Measurements from ENCODE around the gene ABI1.

DNA sequence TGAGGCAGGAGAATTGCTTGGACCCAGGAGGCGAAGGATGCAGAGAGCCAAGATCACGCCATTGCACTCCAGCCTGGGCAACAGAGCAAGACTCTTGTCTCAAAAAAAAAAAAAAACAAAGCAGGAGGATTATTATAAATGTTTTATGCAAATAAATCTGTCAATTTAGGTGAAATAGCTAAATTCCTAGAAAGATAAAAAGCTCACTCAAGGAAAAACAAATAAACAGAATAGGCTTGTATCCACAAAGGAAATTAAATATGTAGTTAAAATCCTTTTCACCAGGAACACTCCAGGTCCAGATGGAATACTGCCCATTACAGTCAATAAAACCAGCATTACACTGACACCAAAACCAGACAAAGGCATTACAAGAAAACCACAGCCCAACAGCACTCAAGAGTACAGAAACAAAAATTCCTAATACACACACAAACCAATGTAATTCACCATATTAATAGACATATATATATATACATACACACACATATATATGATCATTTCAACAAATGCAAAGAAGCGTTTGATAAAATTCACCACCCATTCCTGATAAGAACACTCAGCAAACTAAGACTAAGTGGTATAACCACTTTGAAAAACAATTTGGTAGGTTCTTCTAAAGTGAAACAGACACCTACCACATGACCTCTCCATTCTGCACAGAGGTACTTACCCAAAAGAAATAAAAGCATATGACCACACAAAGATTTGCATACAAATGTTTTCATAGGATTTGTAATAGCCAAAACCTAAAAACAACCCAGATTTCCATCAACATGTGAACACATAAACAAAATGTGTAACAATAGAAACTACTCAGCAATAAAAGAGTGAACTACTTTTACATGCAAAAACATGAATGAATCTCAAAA is 38.8 kb downstream of the ABI1 start:
- TF ChIP-seq, protein P1, sequence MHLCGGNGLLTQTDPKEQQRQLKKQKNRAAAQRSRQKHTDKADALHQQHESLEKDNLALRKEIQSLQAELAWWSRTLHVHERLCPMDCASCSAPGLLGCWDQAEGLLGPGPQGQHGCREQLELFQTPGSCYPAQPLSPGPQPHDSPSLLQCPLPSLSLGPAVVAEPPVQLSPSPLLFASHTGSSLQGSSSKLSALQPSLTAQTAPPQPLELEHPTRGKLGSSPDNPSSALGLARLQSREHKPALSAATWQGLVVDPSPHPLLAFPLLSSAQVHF (CRISPR knock-in tag; IDR thresholded peaks at IDR 0.05): no peak
- TF ChIP-seq CCAR2 (optimal IDR thresholded peaks at IDR 0.05; ENCODE audit: low read depth, low read length) (no peak), MLXIP (CRISPR knock-in tag; IDR thresholded peaks at IDR 0.05; ENCODE audit: borderline replicate concordance) (no peak)
- TF ChIP-seq, protein P2, sequence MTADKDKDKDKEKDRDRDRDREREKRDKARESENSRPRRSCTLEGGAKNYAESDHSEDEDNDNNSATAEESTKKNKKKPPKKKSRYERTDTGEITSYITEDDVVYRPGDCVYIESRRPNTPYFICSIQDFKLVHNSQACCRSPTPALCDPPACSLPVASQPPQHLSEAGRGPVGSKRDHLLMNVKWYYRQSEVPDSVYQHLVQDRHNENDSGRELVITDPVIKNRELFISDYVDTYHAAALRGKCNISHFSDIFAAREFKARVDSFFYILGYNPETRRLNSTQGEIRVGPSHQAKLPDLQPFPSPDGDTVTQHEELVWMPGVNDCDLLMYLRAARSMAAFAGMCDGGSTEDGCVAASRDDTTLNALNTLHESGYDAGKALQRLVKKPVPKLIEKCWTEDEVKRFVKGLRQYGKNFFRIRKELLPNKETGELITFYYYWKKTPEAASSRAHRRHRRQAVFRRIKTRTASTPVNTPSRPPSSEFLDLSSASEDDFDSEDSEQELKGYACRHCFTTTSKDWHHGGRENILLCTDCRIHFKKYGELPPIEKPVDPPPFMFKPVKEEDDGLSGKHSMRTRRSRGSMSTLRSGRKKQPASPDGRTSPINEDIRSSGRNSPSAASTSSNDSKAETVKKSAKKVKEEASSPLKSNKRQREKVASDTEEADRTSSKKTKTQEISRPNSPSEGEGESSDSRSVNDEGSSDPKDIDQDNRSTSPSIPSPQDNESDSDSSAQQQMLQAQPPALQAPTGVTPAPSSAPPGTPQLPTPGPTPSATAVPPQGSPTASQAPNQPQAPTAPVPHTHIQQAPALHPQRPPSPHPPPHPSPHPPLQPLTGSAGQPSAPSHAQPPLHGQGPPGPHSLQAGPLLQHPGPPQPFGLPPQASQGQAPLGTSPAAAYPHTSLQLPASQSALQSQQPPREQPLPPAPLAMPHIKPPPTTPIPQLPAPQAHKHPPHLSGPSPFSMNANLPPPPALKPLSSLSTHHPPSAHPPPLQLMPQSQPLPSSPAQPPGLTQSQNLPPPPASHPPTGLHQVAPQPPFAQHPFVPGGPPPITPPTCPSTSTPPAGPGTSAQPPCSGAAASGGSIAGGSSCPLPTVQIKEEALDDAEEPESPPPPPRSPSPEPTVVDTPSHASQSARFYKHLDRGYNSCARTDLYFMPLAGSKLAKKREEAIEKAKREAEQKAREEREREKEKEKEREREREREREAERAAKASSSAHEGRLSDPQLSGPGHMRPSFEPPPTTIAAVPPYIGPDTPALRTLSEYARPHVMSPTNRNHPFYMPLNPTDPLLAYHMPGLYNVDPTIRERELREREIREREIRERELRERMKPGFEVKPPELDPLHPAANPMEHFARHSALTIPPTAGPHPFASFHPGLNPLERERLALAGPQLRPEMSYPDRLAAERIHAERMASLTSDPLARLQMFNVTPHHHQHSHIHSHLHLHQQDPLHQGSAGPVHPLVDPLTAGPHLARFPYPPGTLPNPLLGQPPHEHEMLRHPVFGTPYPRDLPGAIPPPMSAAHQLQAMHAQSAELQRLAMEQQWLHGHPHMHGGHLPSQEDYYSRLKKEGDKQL (CRISPR knock-in tag; IDR thresholded peaks at IDR 0.05; ENCODE audit: low read depth): no peak
